ENCODE data around the gene CCDC152. TPM values are rescaled to one million over a fixed set of nuclear protein-coding genes. Genes with fewer than 3 reads are reported as not detected.

CCDC152 gene
- total RNA-seq, 4 donors from 2014 or later = 1.2 to 5.4 (median 1.7) TPM

GRCh38 chr5:42799241-42799608, 42.6 kb downstream of the CCDC152 start:
- no peak for TF ChIP-seq CTCF (IDR thresholded peaks at IDR 0.05; ENCODE audit: low read depth)

- no peak for TF ChIP-seq CTCF (IDR thresholded peaks at IDR 0.05; ENCODE audit: low read depth)
Observed at GRCh38 chr5:42799668-42800114, 43.1 kb downstream of the CCDC152 start.

- no peak for TF ChIP-seq CTCF (IDR thresholded peaks at IDR 0.05; ENCODE audit: low read depth)
Observed at GRCh38 chr5:42800748-42801330, 44.2 kb downstream of the CCDC152 start.

- no peak for TF ChIP-seq CTCF (IDR thresholded peaks at IDR 0.05; ENCODE audit: low read depth)
Observed at GRCh38 chr5:42801516-42802166, 45.0 kb downstream of the CCDC152 start.

GRCh38 chr5:42804717-42805339, 48.2 kb downstream of the CCDC152 start:
- no peak for TF ChIP-seq CTCF (IDR thresholded peaks at IDR 0.05; ENCODE audit: low read depth)

GRCh38 chr5:42806004-42806700, 49.5 kb downstream of the CCDC152 start:
- TF ChIP-seq CTCF (IDR thresholded peaks at IDR 0.05; ENCODE audit: low read depth) = no peak

- no peak for TF ChIP-seq CTCF (IDR thresholded peaks at IDR 0.05; ENCODE audit: low read depth)
Observed at GRCh38 chr5:42806701-42807262, 50.2 kb downstream of the CCDC152 start.

Measured in subcutaneous adipose tissue (tissue), 4 donors.